NCI-H128 (cell line): ENCODE measurements around the gene HDDC3.
"Not testable (repeated sequence)": the region's sequence is repeated elsewhere in the genome, so short reads cannot be mapped to it uniquely, and the experiment has no call there.

Experiments used
- DNase-seq: peaks from one replicate; lab custom pipeline; 2025; ENCODE audit not compliant: unreplicated experiment; lab: John Stamatoyannopoulos, UW

HDDC3 gene

DNA sequence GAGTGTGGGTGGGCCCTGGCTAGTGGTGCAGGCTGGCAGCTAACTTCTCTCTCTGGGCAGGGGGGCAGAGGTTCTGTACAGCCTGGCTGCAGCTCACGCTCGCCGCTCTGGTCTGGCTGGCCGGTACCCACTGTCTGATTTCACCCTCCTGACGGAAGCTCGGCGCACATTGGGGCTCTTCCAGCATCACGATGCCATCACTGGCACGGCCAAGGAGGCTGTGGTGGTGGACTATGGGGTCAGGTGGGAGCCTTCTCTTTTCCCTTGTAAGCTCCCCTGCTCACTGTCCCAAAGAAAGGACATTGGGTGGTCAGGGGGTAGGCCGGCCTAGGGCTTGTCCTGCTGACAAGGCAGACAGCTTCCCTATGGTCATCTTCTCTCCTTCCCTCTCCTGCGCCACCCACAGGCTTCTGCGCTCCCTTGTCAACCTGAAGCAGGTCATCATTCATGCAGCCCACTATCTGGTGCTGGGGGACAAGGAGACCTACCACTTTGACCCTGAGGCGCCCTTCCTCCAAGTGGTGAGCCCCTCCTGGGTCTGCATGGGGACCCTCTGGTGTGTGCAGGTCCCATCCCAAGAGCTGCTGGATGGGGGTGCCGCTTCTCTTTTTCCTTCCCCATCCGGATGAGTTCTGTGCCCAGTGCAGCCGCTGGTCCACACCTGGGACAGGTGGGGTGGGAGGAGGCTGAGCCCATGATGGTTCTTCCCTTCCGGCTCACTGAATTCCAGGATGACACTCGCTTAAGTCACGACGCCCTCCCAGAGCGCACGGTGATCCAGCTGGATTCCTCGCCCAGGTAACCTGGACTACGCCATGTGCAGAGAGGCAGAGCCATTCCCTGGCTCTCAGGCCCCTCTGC lies 21.7 kb downstream of the HDDC3 start:
- no peak for DNase-seq

DNA sequence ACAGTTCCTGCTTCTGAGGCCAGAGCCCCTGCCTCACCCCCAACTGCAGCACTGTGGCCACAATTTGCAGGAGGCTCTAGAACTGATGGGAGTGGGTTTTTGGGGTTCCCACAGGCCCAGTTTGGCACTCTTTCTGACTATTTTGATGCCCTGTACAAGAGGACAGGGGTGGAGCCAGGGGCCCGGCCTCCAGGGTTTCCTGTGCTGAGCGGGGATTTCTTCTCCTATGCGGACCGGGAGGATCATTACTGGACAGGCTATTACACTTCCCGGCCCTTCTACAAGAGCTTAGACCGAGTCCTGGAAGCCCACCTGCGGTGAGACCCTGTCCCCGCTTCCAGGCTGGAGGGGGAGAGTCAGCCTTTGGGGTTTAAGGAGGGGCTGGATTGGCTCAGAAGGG lies 22.4 kb downstream of the HDDC3 start:
- DNase-seq, result no peak

DNA sequence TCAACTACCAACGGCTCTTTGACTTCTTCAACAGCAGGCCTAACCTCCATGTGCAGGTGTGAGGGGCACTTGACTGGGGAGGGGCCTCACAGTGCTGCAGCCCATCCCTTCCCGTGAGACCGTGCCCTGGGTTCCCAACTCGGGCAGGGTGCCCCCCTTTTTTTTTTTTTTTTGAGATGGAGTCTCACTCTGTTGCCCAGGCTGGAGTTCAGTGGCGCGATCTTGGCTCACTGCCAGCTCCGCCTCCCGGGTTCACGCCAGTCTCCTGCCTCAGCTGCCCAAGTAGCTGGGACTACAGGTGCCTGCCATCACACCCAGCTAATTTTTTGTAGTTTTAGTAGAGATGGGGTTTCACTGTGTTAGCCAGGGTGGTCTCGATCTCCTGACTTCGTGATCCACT lies 22.9 kb downstream of the HDDC3 start:
- DNase-seq, result not testable (repeated sequence)

DNA sequence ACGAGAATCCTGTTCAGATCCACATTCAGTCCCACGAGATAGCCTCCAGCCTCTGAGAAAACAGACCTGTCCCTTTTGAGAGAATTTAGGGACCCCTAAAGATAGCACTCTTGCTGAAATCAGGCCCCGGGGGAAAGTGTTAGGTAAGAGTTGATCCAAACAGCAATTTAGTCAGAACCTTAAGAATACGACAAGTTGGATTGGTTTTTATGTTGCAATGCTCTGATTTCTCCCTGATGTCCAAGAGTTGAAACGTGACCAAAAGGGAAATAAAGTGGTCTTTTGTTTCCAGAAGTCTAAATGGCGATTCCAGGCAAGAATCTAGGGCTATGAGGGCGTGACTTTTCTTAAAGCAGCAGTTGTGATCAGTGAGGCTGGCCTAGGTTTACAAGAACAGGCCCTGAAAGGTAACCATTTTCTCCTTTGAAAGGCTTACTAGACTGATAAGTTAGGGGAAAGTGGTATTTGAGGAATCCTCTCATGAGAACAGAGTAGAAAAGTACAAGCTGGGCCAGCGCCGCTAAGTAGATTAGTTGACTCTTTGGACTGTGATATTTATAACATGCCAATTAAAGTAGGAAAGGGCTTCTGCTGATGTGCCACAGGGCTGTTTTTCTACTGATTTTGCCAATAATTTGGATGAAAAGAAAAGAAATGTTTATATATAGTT lies 24.4 kb downstream of the HDDC3 start:
- DNase-seq, result no peak

DNA sequence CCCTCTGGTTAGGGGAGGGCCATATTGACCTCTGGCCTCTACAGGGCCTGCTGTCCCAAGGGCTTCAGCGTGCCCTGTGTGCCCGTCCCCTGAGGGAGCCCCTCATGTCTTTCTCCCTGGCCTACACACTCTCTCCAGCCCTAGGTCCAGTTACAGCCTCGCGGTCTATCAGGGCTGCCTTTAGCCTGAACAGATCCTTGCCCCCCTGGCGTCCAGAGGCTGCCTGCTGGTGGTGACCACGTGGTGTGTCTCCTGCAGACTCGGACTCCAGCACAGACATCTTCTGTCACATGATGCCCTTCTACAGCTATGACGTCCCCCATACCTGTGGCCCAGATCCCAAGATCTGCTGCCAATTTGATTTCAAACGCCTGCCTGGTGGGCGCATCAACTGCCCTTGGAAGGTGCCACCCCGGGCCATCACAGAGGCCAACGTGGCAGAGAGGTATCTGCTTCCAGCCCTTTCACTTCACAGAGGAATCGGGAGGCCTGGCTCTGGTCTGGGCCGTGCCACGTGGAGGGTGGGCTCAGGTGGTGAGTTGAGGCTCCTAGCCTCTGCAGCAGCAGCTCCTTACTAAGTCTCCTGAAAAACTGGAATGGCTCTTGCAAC lies 25.2 kb downstream of the HDDC3 start:
- no peak for DNase-seq

DNA sequence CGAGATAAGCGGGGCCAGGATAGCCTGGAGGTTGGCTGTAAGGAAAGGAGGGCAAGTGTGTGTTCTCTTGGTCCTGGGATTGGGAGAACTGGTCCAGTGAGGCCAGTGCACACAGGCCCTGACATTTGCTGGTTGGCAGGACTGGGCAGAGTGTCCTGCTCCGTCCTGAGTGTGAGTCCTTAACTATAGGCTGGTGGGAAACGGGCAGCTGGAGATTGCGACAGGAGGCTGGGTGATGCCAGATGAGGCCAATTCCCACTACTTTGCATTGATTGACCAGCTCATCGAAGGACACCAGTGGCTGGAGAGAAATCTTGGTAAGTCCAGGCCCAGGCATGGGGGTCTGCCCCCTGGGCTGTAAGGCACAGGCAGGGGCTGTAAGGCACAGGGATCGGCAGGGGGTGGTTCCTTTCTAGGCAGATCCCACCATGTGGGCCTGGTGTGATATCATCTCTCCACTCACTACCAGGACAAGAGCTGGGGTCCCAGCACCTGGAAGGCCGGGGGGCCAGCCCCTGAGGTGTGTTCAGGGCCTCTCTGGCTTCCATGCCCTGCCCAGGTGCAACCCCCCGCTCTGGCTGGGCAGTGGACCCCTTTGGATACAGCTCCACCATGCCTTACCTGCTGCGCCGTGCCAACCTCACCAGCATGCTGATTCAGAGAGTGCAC lies 26.0 kb downstream of the HDDC3 start:
- DNase-seq, result no peak

DNA sequence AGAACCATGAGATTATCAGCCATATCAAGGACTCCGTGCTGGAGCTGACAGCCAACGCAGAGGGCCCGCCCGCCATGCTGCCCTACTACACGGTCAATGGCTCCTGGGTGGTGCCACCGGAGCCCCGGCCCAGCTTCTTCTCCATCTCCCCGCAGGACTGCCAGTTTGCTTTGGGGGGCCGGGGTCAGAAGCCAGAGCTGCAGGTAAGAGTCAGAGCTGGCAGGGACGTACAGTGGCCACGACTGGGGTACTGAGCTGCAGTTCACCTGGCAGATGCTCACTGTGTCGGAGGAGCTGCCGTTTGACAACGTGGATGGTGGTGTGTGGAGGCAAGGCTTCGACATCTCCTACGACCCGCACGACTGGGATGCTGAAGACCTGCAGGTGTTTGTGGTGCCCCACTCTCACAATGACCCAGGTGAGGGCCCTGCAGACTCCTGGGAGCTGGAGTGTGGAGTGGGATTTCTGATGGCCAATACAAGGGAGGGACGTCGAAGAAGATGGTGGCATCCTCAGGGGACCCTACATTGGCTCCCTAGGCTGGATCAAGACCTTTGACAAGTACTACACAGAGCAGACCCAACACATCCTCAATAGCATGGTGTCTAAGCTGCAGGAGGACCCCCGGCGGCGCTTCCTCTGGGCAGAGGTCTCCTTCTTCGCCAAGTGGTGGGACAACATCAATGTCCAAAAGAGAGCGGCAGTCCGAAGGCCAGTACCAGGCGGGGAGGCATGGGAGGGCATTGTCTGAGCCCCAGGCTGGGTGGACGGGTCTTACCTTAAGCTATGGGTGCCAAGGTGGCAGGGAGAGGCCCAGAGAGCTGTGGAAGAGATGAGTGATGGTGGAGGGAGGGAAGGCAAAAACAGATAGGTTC lies 26.8 kb downstream of the HDDC3 start:
- DNase-seq, result no peak

DNA sequence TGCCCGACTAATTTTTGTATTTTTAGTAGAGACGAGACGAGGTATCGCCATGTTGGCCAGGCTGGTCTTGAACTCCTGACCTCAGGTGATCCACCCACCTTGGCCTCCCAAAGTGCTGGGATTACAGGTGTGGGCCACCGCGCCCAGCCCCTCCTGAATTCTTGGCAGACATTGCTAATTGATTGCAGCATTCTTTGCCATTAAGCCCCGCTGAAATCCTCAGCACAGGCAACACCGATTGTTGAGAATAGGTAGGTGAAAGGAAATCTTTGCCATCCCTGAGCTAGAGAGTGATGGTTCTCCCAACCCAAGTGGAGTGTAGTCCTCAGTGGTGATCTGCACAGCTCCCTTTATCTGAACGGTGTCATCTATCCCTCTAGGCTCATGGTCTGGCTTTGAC lies 27.6 kb downstream of the HDDC3 start:
- no peak for DNase-seq

DNA sequence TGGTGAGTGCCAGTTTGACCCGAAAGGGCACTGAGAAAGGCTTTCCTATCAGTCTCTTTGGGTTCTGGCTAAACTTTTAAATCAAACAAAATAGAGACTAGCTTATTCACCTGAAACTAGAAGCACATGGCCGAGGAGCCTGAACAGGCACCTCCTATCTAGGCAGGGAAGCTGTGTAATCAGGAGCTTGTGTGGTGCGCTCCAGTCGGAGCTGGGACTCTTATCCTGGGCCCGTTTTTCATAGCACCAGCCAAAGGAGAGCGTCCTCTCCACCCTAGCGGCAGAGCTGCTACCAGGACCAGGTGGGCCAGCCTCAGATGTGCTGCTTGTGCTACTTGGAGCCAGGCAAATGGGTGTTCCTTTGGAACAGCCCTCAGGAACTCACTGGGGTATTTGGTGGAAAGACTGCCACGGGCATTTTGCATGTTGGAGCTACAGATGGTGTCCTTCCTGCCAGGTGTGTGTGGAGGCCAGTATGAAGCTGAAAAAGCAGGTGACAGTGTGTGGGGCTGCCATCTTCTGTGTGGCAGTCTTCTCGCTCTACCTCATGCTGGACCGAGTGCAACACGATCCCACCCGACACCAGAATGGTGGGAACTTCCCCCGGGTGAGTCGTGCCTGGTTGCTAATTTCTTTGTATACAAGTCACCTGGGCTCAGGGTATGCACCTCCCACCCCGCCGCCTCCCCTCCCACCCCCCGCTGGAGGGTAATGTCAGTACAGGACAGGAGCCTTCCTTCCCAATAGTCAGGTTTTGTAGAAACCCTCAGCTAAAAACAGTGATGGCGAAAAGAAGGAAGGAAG lies 28.4 kb downstream of the HDDC3 start:
- DNase-seq, result no peak

DNA sequence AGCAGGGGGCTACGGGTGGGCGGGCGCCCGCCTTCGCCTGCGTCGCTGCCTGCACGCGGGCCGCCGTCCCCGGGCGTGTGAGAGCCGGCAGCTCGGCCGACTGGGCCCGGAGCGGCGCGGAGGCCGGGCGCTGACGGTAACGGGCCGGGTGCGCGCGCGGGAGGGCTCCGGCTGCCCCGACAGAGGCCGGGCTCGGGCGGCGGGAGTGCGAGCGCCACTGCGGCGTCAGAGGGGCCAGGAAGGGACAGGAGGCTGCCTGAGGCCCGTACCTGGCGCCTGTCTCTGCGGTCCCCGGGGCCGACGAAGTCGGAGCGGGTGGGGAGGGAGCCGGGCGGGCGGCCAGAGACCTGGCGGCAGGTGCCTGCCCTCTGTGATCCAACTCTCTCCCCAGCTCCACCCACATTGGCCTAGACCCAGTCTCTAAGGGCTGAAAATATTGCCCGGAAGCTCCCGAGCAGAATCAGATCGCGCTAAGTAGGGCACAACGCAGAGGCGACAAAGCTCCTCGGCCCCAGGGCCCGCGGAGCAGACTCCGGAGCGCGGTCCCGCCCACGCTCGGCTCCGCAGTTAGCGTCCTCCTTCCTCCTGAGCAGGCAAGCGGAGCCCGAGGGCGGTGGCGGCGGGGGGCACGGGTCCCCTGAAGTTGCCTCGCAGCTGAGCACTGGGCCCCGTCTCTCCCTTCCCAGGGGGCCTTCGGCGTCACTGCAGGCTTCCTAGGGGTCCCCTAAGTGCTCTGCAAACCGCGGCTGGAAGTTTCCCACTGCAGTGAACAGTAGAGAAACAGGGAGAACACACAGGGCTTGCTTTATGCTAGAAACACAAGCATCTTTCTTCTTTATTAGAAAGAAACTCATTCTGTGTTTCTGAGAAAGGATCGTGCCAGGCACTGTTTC lies 29.3 kb downstream of the HDDC3 start, which contains the start of gene MAN2A2:
TSS of gene MAN2A2 (plus strand) at position 463 of the 893 bp plus-strand sequence. CDS start 906 bp downstream, outside the sequence.
- DNase-seq, result no peak

DNA sequence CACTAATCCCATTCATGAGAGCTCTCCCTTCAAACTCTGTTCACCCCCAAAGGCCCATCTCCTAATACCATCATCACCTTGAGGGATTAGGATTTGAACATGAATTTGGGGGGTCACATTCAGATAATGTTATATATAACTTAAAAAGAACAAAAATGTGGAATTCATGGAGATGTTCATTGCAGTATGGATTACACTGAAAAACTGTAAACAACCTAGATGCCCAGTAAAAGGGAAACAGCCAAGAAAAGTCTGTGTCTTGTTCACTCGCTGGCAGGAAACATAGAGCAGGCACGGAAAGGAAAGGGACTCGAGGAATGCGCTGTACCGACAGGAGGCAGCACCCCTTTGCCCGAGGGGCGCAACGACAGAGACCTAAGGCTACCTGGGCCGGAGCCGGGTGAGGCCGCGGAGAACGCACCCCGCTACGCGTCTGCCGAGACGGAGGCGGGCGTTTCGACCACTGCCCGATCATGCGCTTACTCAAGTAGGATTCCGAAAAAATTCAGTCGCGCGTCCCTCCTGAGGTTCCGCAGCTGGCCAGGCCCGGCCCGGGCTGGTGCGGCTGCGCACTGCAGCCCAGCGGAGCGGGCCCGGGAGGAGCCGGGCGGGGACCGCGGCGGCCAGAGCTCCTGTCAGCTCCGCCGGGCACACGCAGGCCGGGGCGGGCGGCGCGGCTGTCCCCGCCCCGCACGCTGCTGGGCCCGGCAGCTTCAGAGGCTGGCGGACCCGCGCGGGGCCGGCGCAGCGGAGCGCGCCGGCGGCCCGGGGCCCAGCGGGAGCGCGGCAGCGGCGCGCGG lies 30.1 kb downstream of the HDDC3 start:
- DNase-seq, result peak; percentile 25

DNA sequence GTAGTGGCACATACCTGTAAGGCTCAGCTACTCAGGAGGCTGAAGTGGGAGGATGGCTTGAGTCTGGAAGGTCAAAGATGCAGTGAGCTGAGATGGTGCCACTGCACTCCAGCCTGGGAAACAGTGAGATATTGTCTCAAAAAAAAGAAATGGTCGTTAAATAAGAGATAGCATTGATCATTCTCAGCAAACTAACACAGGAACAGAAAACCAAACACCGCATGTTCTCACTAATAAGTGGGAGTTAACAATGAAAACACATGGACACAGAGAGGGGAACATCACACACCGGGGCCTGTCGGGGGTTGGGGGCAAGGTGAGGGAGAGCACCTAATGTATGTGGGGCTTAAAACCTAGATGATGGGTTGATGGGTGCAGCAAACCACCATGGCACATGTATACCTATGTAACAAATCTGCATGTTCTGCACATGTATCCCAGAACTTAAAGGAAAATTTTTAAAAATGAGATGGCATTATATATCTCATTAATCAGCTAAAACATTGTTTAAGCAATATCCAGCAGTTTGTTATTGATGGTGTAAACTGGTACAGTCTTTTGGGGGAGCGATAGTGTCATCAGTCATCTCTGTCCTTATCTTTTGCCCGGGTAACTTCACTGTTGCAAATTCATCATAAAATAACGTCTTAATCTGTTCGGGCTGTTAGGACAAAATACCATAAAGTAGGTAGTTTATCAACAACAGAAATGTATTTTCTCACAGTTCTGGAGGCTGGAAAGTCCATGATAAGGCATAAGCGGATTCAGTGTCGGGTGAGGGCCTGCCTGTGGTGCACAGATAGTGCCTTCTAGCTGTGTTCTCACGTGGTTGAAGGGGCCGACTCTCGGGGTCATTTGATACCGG lies 30.9 kb downstream of the HDDC3 start:
- DNase-seq, result no peak

DNA sequence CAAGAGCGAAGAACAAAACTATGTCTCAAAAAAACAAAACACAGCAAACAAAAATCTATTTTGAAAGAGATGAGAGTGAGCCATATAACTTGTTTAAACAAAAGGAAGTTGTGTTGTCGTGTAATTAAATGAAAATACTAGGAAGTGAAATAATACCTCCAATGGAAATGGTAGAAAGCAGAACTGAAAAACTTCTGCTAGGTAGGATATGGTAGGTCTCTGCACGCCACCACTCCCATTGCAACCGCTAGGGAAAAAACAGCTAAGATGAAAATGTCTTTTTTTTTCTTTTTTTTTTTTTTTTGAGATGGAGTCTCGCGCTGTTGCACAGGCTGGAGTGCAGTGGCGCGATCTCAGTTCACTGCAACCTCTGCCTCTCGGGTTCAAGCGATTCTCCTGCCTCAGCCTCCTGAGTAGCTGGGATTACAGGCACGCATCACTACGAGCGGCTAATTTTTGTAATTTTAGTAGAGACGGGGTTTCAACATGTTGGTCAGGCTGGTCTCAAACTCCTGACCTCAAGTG lies 35.2 kb downstream of the HDDC3 start:
- DNase-seq, result not testable (repeated sequence)

DNA sequence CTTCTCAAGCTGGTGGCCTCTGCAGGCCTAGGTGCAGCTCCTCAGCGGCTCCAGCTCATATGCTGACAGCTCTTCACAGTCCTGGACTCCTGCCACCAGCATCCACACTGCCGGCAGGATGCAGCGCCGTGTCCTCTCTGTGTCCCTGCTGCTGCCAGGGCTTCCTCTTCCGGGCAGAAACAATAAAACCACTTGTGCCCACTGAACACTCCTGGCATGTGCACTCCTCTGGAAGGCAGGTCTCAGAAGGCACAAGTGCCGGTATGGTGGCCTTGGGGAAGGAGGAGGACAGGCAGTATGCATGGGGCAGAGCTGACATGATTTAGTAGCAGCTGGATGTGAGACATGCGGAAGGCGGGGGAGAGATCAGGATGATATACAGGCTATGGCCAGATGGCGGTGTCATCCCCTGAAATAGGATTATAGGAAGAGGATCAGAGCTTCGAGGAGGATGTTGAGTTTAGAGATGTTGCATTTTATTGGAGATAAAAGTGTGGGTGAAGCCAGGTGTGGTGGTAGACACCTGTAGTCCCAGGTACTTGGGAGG lies 36.7 kb downstream of the HDDC3 start:
- no peak for DNase-seq

DNA sequence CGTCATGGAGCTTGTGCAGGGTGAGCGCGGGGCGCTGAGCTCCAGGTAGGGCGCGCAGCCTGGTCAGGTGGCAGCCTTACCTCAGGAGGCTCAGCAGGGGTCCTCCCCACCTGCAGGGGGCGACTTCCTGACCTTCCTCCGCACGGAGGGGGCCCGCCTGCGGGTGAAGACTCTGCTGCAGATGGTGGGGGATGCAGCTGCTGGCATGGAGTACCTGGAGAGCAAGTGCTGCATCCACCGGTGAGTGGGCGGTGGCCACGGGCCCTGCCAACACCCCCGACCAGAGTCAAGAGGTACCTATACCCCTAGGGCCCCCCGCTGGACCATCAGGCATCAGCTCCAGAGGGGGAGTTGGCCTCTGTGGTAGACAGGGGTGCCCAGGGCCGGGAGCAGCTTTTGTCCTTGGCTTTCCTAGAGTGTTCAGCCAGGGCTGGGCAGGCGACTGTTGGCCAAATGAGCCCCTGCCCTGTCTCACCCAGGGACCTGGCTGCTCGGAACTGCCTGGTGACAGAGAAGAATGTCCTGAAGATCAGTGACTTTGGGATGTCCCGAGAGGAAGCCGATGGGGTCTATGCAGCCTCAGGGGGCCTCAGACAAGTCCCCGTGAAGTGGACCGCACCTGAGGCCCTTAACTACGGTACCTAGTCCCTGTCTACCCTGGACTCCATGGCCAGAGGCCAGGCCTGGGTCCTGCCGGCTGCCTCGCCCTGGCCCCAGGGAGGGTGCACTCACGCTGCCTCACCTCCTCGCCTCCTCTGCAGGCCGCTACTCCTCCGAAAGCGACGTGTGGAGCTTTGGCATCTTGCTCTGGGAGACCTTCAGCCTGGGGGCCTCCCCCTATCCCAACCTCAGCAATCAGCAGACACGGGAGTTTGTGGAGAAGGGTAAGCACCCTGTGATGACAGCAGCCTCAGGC lies 38.9 kb downstream of the HDDC3 start:
- no peak for DNase-seq
